Heart right ventricle (tissue), 16 donors: ENCODE results near the gene CAPN10. TPM values are rescaled to one million over a fixed set of nuclear protein-coding genes. Genes with fewer than 3 reads are reported as not detected.

Source experiments
- ATAC-seq, 8 donors: fragments of 200-7000 bp; cut with Tn5 transposase; one replicate each; pipeline ENCODE4 v1.9.1; 2020; ENCODE audit warnings: mild to moderate bottlenecking in 8 of 8, moderate library complexity in 8 of 8, moderate number of reproducible peaks in 1 of 8
- DNase-seq, 2 donors: peaks; one replicate each; pipeline ENCODE4 v3.0.0-alpha.2; 2020
- H3K27ac ChIP-seq, 10 donors: fragments of 200-600 bp; sonication (generic) in 2 of 10; one replicate each; pipeline versions ENCODE4 v1.5.0 to v1.8.0; 2020 to 2022; ENCODE audit warnings: mild to moderate bottlenecking in 3 of 10
- H3K27me3 ChIP-seq, 7 donors: fragments of 200-600 bp; one replicate each; pipeline ENCODE4 v1.8.0; 2021 to 2022; ENCODE audit warnings: mild to moderate bottlenecking in 2 of 7
- H3K36me3 ChIP-seq, 9 donors: fragments of 200-600 bp; sonication (generic) in 1 of 9; one replicate each; pipeline versions ENCODE4 v1.5.0 to v1.8.0; 2020 to 2022; ENCODE audit warnings: mild to moderate bottlenecking in 2 of 9
- H3K4me1 ChIP-seq, 9 donors: fragments of 200-600 bp; sonication (generic) in 1 of 9; one replicate each; pipeline versions ENCODE4 v1.5.0 to v1.8.0; 2020 to 2022; ENCODE audit warnings: mild to moderate bottlenecking in 4 of 9
- H3K4me3 ChIP-seq, 10 donors: fragments of 200-600 bp; sonication (generic) in 2 of 10; one replicate each; pipeline versions ENCODE4 v1.5.0 to v1.8.0; 2020 to 2022; ENCODE audit warnings: mild to moderate bottlenecking in 7 of 10, moderate library complexity in 2 of 10
- H3K9me3 ChIP-seq, 11 donors: fragments of 200-600 bp in 10 of 11; sonication (generic) in 2 of 11; one replicate each; pipeline versions ENCODE4 v1.5.0 to v1.8.0; 2013 to 2022; ENCODE audit warnings: mild to moderate bottlenecking in 2 of 11, control low read depth in 1 of 11, moderate library complexity in 1 of 11
- CTCF ChIP-seq, 9 donors: fragments of 200-600 bp; sonication (generic) in 2 of 9; IDR thresholded peaks; one replicate each; pipeline versions ENCODE4 v1.5.0 to v1.8.0; 2021 to 2022; ENCODE audit warnings: antibody characterized with exemption in 9 of 9, mild to moderate bottlenecking in 5 of 9, moderate library complexity in 1 of 9
- WGBS, 2 donors: extraction: QIAGEN DNeasy Blood & Tissue Kit; methylation state at CpG; one replicate each; pipeline ENCODE4 v1.1.7; 2013; ENCODE audit warnings: inconsistent platforms in 1 of 2; 5-methylcytosine and 5-hydroxymethylcytosine counted together
- intact Hi-C, 10 donors: fragments of 100-400 bp; cut with DNase I; formaldehyde crosslinking; loops; one replicate each; pipeline versions ENCODE4 v1.11.1 to v1.14.2; 2022
- polyA plus RNA-seq, 2 donors: library from polyadenylated mRNA; stranded (reverse); fragments of 200-250 nt; gene quantifications; one replicate each; pipeline ENCODE4 v1.2.3, GENCODE V29; 2013
- total RNA-seq, 10 donors: library from RNA; stranded (reverse); fragmentation: NEBNext Ultra II Directional in 3 of 10; extraction: Animal tissue kit (Norgen Biotek cat#: 25700) in 3 of 10; gene quantifications; one replicate each; pipeline versions ENCODE4 v1.2.1 to v1.2.4, GENCODE V29; 2021 to 2023
- donor health status: Arrhythmogenic right ventricular cardiomyopathy.
- donor health status: ischemic (EF 13 %, LVEDD 7.1; RV severe dilation, severe dysfunction).
- donor health status: healthy with polysubstance abuse.
- donor health status: DM: no; HTN: yes; CAD: no.
- donor health status: DM: no; HTN: no; CAD: no.
- donor health status: ischemic (EF 25% LVEDD 6.9; RV normal size, moderate dysfunction).
- donor health status: ischemic (EF 25% LVEDD 5.7; RV mildly dilated, moderate dysfunction).
- donor health status: healthy.
- donor health status: DM: yes; HTN: yes; CAD: no.
- donor health status: Ischemic cardiomyopathy.
- donor health status: ischemic (EF 35%, LVEDD 5.7; RV mildly dilated, moderate dysfunction).
- donor health status: nonischemic (EF 11% LVEDD 7.7; RV severe dilation, severe dysfunction).
- donor health status: DM: yes; HTN: yes; CAD: no.
- donor health status: PGD.
- donor health status: ischemic (EF 29% LVEDD 5.4; RV normal size, mild dysfunction).
- donor health status: nonischemic (EF 23%, LVEDD 6.1; RV moderate dilation, normal function).

The CAPN10 gene
- total and polyA plus RNA-seq, 12 donors: 16.8 to 89.5 (median 21.0) TPM

GRCh38 chr2:240611601-240612210 lies 25.2 kb downstream of the CAPN10 start:
- intact Hi-C loops: no loop called here
- ATAC-seq: no peak
- no peak for TF ChIP-seq CTCF (IDR thresholded peaks at IDR 0.05)
- Histone ChIP-seq H3K4me3 (no peak overlapping the region), H3K27ac (peak overlapping the region in 1 of 10 donors; percentile 78), H3K27me3 (no peaks in the 10 kb centered on the region), H3K9me3 (no peaks in the 10 kb centered on the region), H3K4me1 (peaks cover 0 to 21% (median 0%) of the 10 kb centered on the region in 9 donors), H3K36me3 (no peaks in the 10 kb centered on the region)
- no peak for DNase-seq
- 92% methylated on average over 10 of the region's 10 CpGs for WGBS, 2 donors

- 95 to 97% methylated on average over 4 of the region's 4 CpGs for WGBS, 2 donors
- intact Hi-C loops: no loop called here
- H3K27ac ChIP-seq: no peak overlapping the region
- TF ChIP-seq CTCF (IDR thresholded peaks at IDR 0.05): no peak
- H3K27me3 ChIP-seq: no peaks in the 10 kb centered on the region
- H3K36me3 ChIP-seq: peaks cover 0 to 8% (median 0%) of the 10 kb centered on the region in 9 donors
- H3K9me3 ChIP-seq: peaks cover 0 to 12% (median 0%) of the 10 kb centered on the region in 11 donors
- no peak overlapping the region for H3K4me3 ChIP-seq
- ATAC-seq (no peak), DNase-seq (no peak)
- peaks cover 0 to 21% (median 0%) of the 10 kb centered on the region in 9 donors for H3K4me1 ChIP-seq
Measured at GRCh38 chr2:240613781-240614180, 27.2 kb downstream of the CAPN10 start.

- peaks cover 0 to 8% (median 0%) of the 10 kb centered on the region in 9 donors for H3K36me3 ChIP-seq
- no peak overlapping the region for H3K27ac ChIP-seq
- WGBS, 2 donors: 96% methylated on average over 9 of the region's 9 CpGs
- peaks cover 0 to 22% (median 0%) of the 10 kb centered on the region in 9 donors for H3K4me1 ChIP-seq
- H3K4me3 ChIP-seq: no peak overlapping the region
- TF ChIP-seq CTCF (IDR thresholded peaks at IDR 0.05): no peak
- DNase-seq (peak in 1 of 2 donors; percentile 1), ATAC-seq (no peak)
- no peaks in the 10 kb centered on the region for H3K27me3 ChIP-seq
- H3K9me3 ChIP-seq: peaks cover 0 to 12% (median 0%) of the 10 kb centered on the region in 11 donors
- intact Hi-C loops: no loop called here
Measured at GRCh38 chr2:240614391-240614790, 27.9 kb downstream of the CAPN10 start.

GRCh38 chr2:240615396-240615795 lies 28.9 kb downstream of the CAPN10 start:
- DNase-seq: no peak
- intact Hi-C loops: no loop called here
- no peak for TF ChIP-seq CTCF (IDR thresholded peaks at IDR 0.05)
- ATAC-seq: no peak
- H3K4me3 ChIP-seq: no peak overlapping the region
- peaks cover 0 to 8% (median 0%) of the 10 kb centered on the region in 9 donors for H3K36me3 ChIP-seq
- peaks cover 0 to 12% (median 0%) of the 10 kb centered on the region in 11 donors for H3K9me3 ChIP-seq
- H3K4me1 ChIP-seq: peaks cover 0 to 30% (median 0%) of the 10 kb centered on the region in 9 donors
- 79 to 91% methylated on average over 2 of the region's 2 CpGs for WGBS, 2 donors
- H3K27me3 ChIP-seq: no peaks in the 10 kb centered on the region
- H3K27ac ChIP-seq: no peak overlapping the region
